ENCODE results near the gene ZNF397.

The ZNF397 gene

GRCh38 chr18:35245719-35246317 is 5.0 kb downstream of the ZNF397 start:
- H3K36me3 ChIP-seq (replicated peaks; ENCODE audit: insufficient read depth, low read length), result 0 out of 2 replicates have a peak, but pooled peaks cover 8% of the 10 kb centered on the region

GRCh38 chr18:35246831-35247230 is 6.0 kb downstream of the ZNF397 start:
- Histone ChIP-seq H3K79me2 (ENCODE audit: low read length) (peaks cover 7% of the 10 kb centered on the region; the same call in 1 of the 2 replicates), H3K4me1 (ENCODE audit: low read length) (peaks cover 4% of the 10 kb centered on the region; the same call in 1 of the 2 replicates), H3K4me2 (ENCODE audit: low read depth, low read length) (no peak overlapping the region), H3K9ac (ENCODE audit: low read length) (no peak overlapping the region), H3K4me3 (ENCODE audit: low read length) (no peak overlapping the region), H3K36me3 (replicated peaks; ENCODE audit: insufficient read depth, low read length) (0 out of 2 replicates have a peak, but pooled peaks cover 8% of the 10 kb centered on the region), H3K27me3 (replicated peaks; ENCODE audit: insufficient read depth, low read length) (no peaks in the 10 kb centered on the region), H3K9me3 (replicated peaks; ENCODE audit: insufficient read depth, low read length) (no peaks in the 10 kb centered on the region), H2AFZ (ENCODE audit: low read length) (no peak overlapping the region), H3K9me2 (replicated peaks; ENCODE audit: insufficient read depth, low read length) (no peaks in the 10 kb centered on the region), H3F3A (ENCODE audit: insufficient read depth, low read length) (no peaks in the 10 kb centered on the region), H4K20me1 (ENCODE audit: insufficient read depth, low read length) (no peaks in the 10 kb centered on the region), H3K27ac (ENCODE audit: low read length) (no peak overlapping the region)
- DNase-seq, result no peak
- TF ChIP-seq EZH2 (optimal IDR thresholded peaks at IDR 0.05; ENCODE audit: low read depth, low read length) (no peak), CTCF (IDR thresholded peaks at IDR 0.05; ENCODE audit: low read length) (no peak), EZH2phosphoT487 (IDR thresholded peaks at IDR 0.05; ENCODE audit: low read length) (no peak)

More at GRCh38 chr18:35245719-35246317, 5.0 kb downstream of the ZNF397 start:
- Histone ChIP-seq H3K4me2 (ENCODE audit: low read depth, low read length) (no peak overlapping the region), H3K9ac (ENCODE audit: low read length) (no peak overlapping the region), H3K79me2 (ENCODE audit: low read length) (peaks cover 7% of the 10 kb centered on the region; the same call in 1 of the 2 replicates), H4K20me1 (ENCODE audit: insufficient read depth, low read length) (no peaks in the 10 kb centered on the region), H2AFZ (ENCODE audit: low read length) (no peak overlapping the region), H3K27me3 (replicated peaks; ENCODE audit: insufficient read depth, low read length) (no peaks in the 10 kb centered on the region), H3K4me1 (ENCODE audit: low read length) (peaks cover 4% of the 10 kb centered on the region; the same call in 1 of the 2 replicates), H3K27ac (ENCODE audit: low read length) (no peak overlapping the region), H3K4me3 (ENCODE audit: low read length) (no peak overlapping the region), H3F3A (ENCODE audit: insufficient read depth, low read length) (no peaks in the 10 kb centered on the region), H3K9me3 (replicated peaks; ENCODE audit: insufficient read depth, low read length) (no peaks in the 10 kb centered on the region), H3K9me2 (replicated peaks; ENCODE audit: insufficient read depth, low read length) (no peaks in the 10 kb centered on the region)
- no peak for DNase-seq
- no peak for TF ChIP-seq EZH2 (optimal IDR thresholded peaks at IDR 0.05; ENCODE audit: low read depth, low read length)
- TF ChIP-seq EZH2phosphoT487 (IDR thresholded peaks at IDR 0.05; ENCODE audit: low read length), result no peak
- no peak for TF ChIP-seq CTCF (IDR thresholded peaks at IDR 0.05; ENCODE audit: low read length)

- peaks cover 4% of the 10 kb centered on the region; the same call in 1 of the 2 replicates for H3K4me1 ChIP-seq (ENCODE audit: low read length)
- H3K9ac ChIP-seq (ENCODE audit: low read length), result no peak overlapping the region
- no peak overlapping the region for H3K4me3 ChIP-seq (ENCODE audit: low read length)
- 0 out of 2 replicates have a peak overlapping the region, but pooled peaks have one; percentile 6 for H3K4me2 ChIP-seq (ENCODE audit: low read depth, low read length)
- H4K20me1 ChIP-seq (ENCODE audit: insufficient read depth, low read length), result no peaks in the 10 kb centered on the region
- H3K27ac ChIP-seq (ENCODE audit: low read length), result no peak overlapping the region
- H2AFZ ChIP-seq (ENCODE audit: low read length), result no peak overlapping the region
- no peak for DNase-seq
- no peaks in the 10 kb centered on the region for H3K9me3 ChIP-seq (replicated peaks; ENCODE audit: insufficient read depth, low read length)
- 0 out of 2 replicates have a peak, but pooled peaks cover 8% of the 10 kb centered on the region for H3K36me3 ChIP-seq (replicated peaks; ENCODE audit: insufficient read depth, low read length)
- H3K79me2 ChIP-seq (ENCODE audit: low read length), result peaks cover under 1% of the 10 kb centered on the region; the same call in 1 of the 2 replicates
- H3F3A ChIP-seq (ENCODE audit: insufficient read depth, low read length), result no peaks in the 10 kb centered on the region
- TF ChIP-seq CTCF (IDR thresholded peaks at IDR 0.05; ENCODE audit: low read length) (no peak), EZH2phosphoT487 (IDR thresholded peaks at IDR 0.05; ENCODE audit: low read length) (no peak), EZH2 (optimal IDR thresholded peaks at IDR 0.05; ENCODE audit: low read depth, low read length) (no peak)
- no peaks in the 10 kb centered on the region for H3K9me2 ChIP-seq (replicated peaks; ENCODE audit: insufficient read depth, low read length)
- no peaks in the 10 kb centered on the region for H3K27me3 ChIP-seq (replicated peaks; ENCODE audit: insufficient read depth, low read length)
These were observed 6.8 kb downstream of the ZNF397 start for GRCh38 chr18:35247412-35248249.
